ENCODE data around the gene ITGA1. TPM values are rescaled to one million over a fixed set of nuclear protein-coding genes. Genes with fewer than 3 reads are reported as not detected.

Gene ITGA1
- total and polyA plus RNA-seq, 2 of the 8 experiments (the other 6 are each of a cell fraction or from before 2014, with no cell fraction given), result 2.3 to 9.0 TPM

DNA sequence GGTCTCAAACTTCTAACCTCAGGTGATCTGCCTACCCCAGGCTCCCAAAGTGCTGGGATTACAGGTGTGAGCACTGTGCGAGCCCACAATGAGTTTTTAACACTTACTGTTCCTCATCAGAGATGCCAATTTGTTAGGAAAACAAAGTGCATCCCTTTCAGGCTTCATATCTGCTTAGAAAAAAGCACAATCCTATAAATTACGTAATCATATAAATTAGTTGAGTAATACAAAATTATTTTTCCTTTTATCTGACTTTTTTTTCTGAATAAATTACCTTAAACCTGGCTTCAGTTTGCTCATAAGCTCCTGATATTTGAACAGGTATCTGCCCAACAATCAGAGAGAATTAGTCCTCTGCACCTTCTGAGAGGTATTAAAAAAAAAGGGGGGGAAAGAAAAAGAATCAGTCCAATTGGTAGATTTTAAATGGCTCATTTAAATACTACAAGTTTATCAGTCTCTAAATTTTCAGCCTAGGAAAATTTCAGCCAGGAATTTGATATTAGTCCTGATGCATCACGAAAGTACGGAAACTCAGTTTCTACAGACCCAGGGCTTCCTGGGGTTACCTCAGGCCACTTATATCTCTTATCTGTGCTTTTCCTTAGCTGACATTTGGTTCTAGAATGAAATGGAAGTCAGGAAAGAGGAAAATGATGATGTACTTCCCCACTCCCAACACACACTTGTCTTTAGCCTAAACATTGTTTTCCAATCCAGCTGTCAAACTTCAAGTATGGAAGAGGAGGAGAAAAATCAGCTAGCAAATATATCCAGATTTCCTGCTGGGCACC lies 26.8 kb downstream of the ITGA1 start (continued):
- TF ChIP-seq, protein P1, sequence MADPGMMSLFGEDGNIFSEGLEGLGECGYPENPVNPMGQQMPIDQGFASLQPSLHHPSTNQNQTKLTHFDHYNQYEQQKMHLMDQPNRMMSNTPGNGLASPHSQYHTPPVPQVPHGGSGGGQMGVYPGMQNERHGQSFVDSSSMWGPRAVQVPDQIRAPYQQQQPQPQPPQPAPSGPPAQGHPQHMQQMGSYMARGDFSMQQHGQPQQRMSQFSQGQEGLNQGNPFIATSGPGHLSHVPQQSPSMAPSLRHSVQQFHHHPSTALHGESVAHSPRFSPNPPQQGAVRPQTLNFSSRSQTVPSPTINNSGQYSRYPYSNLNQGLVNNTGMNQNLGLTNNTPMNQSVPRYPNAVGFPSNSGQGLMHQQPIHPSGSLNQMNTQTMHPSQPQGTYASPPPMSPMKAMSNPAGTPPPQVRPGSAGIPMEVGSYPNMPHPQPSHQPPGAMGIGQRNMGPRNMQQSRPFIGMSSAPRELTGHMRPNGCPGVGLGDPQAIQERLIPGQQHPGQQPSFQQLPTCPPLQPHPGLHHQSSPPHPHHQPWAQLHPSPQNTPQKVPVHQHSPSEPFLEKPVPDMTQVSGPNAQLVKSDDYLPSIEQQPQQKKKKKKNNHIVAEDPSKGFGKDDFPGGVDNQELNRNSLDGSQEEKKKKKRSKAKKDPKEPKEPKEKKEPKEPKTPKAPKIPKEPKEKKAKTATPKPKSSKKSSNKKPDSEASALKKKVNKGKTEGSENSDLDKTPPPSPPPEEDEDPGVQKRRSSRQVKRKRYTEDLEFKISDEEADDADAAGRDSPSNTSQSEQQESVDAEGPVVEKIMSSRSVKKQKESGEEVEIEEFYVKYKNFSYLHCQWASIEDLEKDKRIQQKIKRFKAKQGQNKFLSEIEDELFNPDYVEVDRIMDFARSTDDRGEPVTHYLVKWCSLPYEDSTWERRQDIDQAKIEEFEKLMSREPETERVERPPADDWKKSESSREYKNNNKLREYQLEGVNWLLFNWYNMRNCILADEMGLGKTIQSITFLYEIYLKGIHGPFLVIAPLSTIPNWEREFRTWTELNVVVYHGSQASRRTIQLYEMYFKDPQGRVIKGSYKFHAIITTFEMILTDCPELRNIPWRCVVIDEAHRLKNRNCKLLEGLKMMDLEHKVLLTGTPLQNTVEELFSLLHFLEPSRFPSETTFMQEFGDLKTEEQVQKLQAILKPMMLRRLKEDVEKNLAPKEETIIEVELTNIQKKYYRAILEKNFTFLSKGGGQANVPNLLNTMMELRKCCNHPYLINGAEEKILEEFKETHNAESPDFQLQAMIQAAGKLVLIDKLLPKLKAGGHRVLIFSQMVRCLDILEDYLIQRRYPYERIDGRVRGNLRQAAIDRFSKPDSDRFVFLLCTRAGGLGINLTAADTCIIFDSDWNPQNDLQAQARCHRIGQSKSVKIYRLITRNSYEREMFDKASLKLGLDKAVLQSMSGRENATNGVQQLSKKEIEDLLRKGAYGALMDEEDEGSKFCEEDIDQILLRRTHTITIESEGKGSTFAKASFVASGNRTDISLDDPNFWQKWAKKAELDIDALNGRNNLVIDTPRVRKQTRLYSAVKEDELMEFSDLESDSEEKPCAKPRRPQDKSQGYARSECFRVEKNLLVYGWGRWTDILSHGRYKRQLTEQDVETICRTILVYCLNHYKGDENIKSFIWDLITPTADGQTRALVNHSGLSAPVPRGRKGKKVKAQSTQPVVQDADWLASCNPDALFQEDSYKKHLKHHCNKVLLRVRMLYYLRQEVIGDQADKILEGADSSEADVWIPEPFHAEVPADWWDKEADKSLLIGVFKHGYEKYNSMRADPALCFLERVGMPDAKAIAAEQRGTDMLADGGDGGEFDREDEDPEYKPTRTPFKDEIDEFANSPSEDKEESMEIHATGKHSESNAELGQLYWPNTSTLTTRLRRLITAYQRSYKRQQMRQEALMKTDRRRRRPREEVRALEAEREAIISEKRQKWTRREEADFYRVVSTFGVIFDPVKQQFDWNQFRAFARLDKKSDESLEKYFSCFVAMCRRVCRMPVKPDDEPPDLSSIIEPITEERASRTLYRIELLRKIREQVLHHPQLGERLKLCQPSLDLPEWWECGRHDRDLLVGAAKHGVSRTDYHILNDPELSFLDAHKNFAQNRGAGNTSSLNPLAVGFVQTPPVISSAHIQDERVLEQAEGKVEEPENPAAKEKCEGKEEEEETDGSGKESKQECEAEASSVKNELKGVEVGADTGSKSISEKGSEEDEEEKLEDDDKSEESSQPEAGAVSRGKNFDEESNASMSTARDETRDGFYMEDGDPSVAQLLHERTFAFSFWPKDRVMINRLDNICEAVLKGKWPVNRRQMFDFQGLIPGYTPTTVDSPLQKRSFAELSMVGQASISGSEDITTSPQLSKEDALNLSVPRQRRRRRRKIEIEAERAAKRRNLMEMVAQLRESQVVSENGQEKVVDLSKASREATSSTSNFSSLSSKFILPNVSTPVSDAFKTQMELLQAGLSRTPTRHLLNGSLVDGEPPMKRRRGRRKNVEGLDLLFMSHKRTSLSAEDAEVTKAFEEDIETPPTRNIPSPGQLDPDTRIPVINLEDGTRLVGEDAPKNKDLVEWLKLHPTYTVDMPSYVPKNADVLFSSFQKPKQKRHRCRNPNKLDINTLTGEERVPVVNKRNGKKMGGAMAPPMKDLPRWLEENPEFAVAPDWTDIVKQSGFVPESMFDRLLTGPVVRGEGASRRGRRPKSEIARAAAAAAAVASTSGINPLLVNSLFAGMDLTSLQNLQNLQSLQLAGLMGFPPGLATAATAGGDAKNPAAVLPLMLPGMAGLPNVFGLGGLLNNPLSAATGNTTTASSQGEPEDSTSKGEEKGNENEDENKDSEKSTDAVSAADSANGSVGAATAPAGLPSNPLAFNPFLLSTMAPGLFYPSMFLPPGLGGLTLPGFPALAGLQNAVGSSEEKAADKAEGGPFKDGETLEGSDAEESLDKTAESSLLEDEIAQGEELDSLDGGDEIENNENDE (IDR thresholded peaks at IDR 0.05; ENCODE audit: insufficient replicate concordance, low read length), result no peak
- TF ChIP-seq SRF (IDR thresholded peaks at IDR 0.05; ENCODE audit: low read depth, low read length) (no peak), NANOG (IDR thresholded peaks at IDR 0.05; ENCODE audit: insufficient read depth, low read depth, low read length, poor library complexity, severe bottlenecking) (no peak), TAF7 (optimal IDR thresholded peaks at IDR 0.05; ENCODE audit: borderline replicate concordance, low read depth, low read length) (no peak)
- TF ChIP-seq, protein P2, sequence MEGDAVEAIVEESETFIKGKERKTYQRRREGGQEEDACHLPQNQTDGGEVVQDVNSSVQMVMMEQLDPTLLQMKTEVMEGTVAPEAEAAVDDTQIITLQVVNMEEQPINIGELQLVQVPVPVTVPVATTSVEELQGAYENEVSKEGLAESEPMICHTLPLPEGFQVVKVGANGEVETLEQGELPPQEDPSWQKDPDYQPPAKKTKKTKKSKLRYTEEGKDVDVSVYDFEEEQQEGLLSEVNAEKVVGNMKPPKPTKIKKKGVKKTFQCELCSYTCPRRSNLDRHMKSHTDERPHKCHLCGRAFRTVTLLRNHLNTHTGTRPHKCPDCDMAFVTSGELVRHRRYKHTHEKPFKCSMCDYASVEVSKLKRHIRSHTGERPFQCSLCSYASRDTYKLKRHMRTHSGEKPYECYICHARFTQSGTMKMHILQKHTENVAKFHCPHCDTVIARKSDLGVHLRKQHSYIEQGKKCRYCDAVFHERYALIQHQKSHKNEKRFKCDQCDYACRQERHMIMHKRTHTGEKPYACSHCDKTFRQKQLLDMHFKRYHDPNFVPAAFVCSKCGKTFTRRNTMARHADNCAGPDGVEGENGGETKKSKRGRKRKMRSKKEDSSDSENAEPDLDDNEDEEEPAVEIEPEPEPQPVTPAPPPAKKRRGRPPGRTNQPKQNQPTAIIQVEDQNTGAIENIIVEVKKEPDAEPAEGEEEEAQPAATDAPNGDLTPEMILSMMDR (IDR thresholded peaks at IDR 0.05; ENCODE audit: control extremely low read depth in 1 of 3, insufficient read depth in 1 of 3, low read depth in 1 of 3, low read length in 3 of 3), result no peak
- TF ChIP-seq, protein P3, sequence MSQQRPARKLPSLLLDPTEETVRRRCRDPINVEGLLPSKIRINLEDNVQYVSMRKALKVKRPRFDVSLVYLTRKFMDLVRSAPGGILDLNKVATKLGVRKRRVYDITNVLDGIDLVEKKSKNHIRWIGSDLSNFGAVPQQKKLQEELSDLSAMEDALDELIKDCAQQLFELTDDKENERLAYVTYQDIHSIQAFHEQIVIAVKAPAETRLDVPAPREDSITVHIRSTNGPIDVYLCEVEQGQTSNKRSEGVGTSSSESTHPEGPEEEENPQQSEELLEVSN (IDR thresholded peaks at IDR 0.05), result no peak
